ENCODE results near the gene CTDSP2.

- TF ChIP-seq, protein P1, sequence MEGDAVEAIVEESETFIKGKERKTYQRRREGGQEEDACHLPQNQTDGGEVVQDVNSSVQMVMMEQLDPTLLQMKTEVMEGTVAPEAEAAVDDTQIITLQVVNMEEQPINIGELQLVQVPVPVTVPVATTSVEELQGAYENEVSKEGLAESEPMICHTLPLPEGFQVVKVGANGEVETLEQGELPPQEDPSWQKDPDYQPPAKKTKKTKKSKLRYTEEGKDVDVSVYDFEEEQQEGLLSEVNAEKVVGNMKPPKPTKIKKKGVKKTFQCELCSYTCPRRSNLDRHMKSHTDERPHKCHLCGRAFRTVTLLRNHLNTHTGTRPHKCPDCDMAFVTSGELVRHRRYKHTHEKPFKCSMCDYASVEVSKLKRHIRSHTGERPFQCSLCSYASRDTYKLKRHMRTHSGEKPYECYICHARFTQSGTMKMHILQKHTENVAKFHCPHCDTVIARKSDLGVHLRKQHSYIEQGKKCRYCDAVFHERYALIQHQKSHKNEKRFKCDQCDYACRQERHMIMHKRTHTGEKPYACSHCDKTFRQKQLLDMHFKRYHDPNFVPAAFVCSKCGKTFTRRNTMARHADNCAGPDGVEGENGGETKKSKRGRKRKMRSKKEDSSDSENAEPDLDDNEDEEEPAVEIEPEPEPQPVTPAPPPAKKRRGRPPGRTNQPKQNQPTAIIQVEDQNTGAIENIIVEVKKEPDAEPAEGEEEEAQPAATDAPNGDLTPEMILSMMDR (IDR thresholded peaks at IDR 0.05; ENCODE audit: insufficient read depth, low read depth, low read length) = no peak
- no peak for TF ChIP-seq EZH2 (IDR thresholded peaks at IDR 0.05; ENCODE audit: insufficient read depth, low read length)
Measured at GRCh38 chr12:57895389-57896114, 49.0 kb upstream of the CTDSP2 start.
